RKO (cell line): ENCODE measurements around the gene C9orf40.

ENCODE experiments used
- DNase-seq: peaks from one replicate; pipeline ENCODE4 v3.0.0-alpha.2; 2016; ENCODE audit warnings: low spot score

Gene C9orf40

GRCh38 chr9:74940600-74940999 is 12.1 kb downstream of the C9orf40 start:
- peak; percentile 86 for DNase-seq

- no peak for DNase-seq
Observed at GRCh38 chr9:74935008-74935407, 17.7 kb downstream of the C9orf40 start.

- DNase-seq: no peak
Observed at GRCh38 chr9:74921737-74922136, 31.0 kb downstream of the C9orf40 start.

GRCh38 chr9:74920944-74921626 is 31.6 kb downstream of the C9orf40 start:
- peak; percentile 20 for DNase-seq

GRCh38 chr9:74910036-74910435 is 42.7 kb downstream of the C9orf40 start:
- DNase-seq: no peak

- no peak for DNase-seq
Observed at GRCh38 chr9:74908665-74909064, 44.0 kb downstream of the C9orf40 start.

GRCh38 chr9:74907085-74907484 is 45.6 kb downstream of the C9orf40 start:
- DNase-seq: no peak

- DNase-seq: no peak
Observed at GRCh38 chr9:74901001-74901400, 51.7 kb downstream of the C9orf40 start.
